Glutamatergic neuron (in vitro differentiated cells): ENCODE results near the gene OLFM1. TPM values are rescaled to one million over a fixed set of nuclear protein-coding genes. Genes with fewer than 3 reads are reported as not detected.

Experiments used
- DNase-seq: peaks from one replicate; pipeline ENCODE4 v3.0.0; 2022
- H3K27ac Mint-ChIP-seq: one replicate; pipeline ENCODE4 v1.8.0; 2020; ENCODE audit warnings: mild to moderate bottlenecking, mixed read lengths, inconsistent platforms; ENCODE audit not compliant: unreplicated experiment
- H3K27me3 Mint-ChIP-seq: one replicate; pipeline ENCODE4 v1.8.0; 2020; ENCODE audit warnings: mild to moderate bottlenecking, moderate library complexity, mixed read lengths, inconsistent platforms; ENCODE audit not compliant: unreplicated experiment
- H3K36me3 Mint-ChIP-seq: one replicate; pipeline ENCODE4 v1.8.0; 2020; ENCODE audit warnings: mild to moderate bottlenecking, mixed read lengths, inconsistent platforms; ENCODE audit not compliant: unreplicated experiment
- H3K4me1 Mint-ChIP-seq: one replicate; pipeline ENCODE4 v1.8.0; 2020; ENCODE audit warnings: mild to moderate bottlenecking, low read depth, mixed read lengths, inconsistent platforms; ENCODE audit not compliant: unreplicated experiment
- H3K4me3 Mint-ChIP-seq: one replicate; pipeline ENCODE4 v1.8.0; 2020; ENCODE audit warnings: mild to moderate bottlenecking, mixed read lengths, inconsistent platforms; ENCODE audit not compliant: unreplicated experiment
- H3K9me3 Mint-ChIP-seq: one replicate; pipeline ENCODE4 v1.8.0; 2020; ENCODE audit warnings: mild to moderate bottlenecking, moderate library complexity, mixed read lengths, inconsistent platforms; ENCODE audit not compliant: unreplicated experiment
- CTCF ChIP-seq: fragments of 200-600 bp; sonication (generic); IDR thresholded peaks from one replicate; pipeline ENCODE4 v1.5.0; 2021; ENCODE audit not compliant: partially characterized antibody, unreplicated experiment
- total RNA-seq: library from RNA; stranded (reverse); fragmentation: NEBNext Ultra II Directional; extraction: Animal tissue kit (Norgen Biotek cat#: 25700); gene quantifications from one replicate; pipeline ENCODE4 v1.2.1, GENCODE V29; 2021; ENCODE audit not compliant: unreplicated experiment

The OLFM1 gene
- total RNA-seq, 1 donor from 2014 or later = 387 TPM

DNA sequence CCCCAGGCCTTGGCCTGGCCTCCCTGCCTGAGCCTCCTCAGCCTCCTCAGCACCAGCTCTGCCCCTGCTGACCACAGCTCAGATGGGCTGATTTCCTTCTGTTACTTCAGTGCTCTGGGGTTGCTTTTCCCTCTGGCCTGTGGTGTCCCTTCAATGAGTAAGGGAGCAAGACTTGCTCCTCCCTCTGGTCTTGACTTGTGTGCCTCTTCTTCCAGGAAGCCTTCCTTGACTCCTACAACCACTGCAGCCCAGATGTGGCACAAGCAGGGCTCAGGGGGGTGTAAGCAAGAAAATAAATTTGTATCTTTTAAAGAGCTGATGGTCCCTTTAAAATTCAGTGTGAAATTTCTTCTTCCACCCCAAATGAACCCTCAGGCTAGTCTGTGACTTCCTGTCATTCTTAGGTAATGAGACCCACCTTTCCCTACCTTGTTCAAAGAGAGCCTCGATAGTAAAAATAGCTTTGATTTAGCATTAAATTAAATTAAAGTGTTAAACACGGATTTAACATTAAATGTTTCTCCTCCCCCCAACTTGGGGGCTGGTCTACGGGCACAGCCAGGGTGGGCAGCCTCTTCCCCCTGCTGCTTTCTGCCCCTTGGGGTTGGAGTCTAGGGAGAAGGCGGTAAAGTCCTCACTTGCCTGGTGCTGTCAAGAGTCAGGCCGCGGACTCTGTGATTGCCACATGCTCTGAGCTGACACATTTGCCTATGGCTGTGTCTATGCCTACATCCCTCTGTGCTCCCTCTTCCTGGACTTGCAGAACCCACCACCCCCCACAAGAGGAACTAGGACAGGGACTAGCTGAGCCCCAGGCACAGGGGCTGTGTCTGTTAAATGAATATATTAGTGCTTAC, 64.5 kb downstream of the OLFM1 start:
- Mint-ChIP-seq H3K27ac (peak overlapping the region; percentile 79), H3K27me3 (peaks cover 1% of the 10 kb centered on the region), H3K4me1 (peaks cover 29% of the 10 kb centered on the region), H3K4me3 (no peak overlapping the region), H3K36me3 (no peaks in the 10 kb centered on the region), H3K9me3 (peaks cover 4% of the 10 kb centered on the region)
- DNase-seq = no peak
- no peak for TF ChIP-seq CTCF

DNA sequence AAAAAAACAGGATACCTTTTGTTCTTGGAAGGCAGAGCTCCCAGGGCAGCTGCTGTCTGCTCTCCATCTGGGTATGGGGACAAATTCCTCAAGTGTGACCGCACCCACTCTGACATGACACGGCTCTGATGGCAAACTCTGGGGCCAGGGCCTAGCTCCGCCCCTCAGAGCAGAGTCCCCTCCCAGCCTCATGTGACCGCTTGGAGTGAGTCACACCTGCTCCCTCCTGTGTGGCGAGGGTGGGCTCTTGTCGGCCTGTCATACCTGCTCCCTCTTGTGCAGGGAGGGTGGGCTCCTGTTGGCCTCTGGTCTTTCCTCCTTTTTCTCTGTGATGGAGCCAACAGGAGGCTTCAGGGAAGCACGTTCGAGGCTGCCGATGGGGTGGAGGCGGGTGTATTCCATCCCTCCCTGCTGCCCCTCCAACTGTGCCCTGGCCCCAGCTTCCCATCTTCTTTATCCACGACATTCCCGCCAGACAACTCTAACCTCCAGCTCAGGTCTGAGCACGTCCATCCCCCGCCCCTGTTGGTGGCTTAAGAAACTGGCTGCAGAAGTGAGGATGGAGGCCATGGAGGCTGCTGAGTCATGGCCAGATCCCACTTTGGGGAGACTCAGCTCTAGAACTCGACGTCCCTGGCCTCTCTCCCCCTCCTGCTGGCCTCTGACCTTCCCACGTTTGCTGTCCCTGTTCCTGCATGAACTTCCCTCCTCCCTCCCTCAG, 65.3 kb downstream of the OLFM1 start:
- H3K27me3 Mint-ChIP-seq = peaks cover 1% of the 10 kb centered on the region
- DNase-seq = peak; percentile 49
- peak overlapping the region; percentile 79 for H3K27ac Mint-ChIP-seq
- peaks cover 28% of the 10 kb centered on the region for H3K4me1 Mint-ChIP-seq
- no peaks in the 10 kb centered on the region for H3K36me3 Mint-ChIP-seq
- peaks cover 4% of the 10 kb centered on the region for H3K9me3 Mint-ChIP-seq
- H3K4me3 Mint-ChIP-seq = no peak overlapping the region
- no peak for TF ChIP-seq CTCF

DNA sequence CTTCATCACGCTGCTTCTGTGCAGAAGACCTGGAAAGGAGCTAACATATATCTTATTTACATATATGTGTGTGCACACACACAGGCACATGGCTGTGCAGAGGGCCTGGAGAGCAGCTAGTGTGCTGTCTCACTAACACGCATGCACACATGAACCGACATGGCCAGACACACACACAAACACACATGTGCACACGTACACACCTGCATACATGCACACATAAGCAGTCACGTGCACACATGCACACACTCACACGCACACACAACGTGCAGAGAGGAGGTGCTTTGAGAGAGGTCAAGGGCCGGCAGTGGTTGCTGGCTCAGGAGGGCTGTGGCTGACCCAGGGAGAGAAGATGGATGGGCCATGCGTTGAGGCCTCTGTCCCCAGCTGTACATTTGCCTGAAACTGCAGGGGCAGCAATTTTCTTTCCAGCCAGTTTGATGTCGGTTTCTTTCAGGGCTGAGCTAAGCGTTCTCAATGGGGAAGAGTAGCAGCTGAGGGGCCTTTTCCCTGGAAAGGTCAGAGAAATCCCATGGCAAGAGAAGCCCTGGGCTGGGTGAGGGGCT, 66.7 kb downstream of the OLFM1 start:
- no peak for TF ChIP-seq CTCF
- no peak for DNase-seq
- Mint-ChIP-seq H3K4me1 (peaks cover 25% of the 10 kb centered on the region), H3K36me3 (no peaks in the 10 kb centered on the region), H3K4me3 (no peak overlapping the region), H3K9me3 (peaks cover 7% of the 10 kb centered on the region), H3K27ac (peak overlapping the region; percentile 67), H3K27me3 (no peaks in the 10 kb centered on the region)

- no peaks in the 10 kb centered on the region for H3K27me3 Mint-ChIP-seq
- H3K4me1 Mint-ChIP-seq = peaks cover 25% of the 10 kb centered on the region
- peaks cover 5% of the 10 kb centered on the region for H3K9me3 Mint-ChIP-seq
- H3K4me3 Mint-ChIP-seq = no peak overlapping the region
- no peaks in the 10 kb centered on the region for H3K36me3 Mint-ChIP-seq
- TF ChIP-seq CTCF = no peak
- no peak for DNase-seq
- H3K27ac Mint-ChIP-seq = no peak overlapping the region
Measured at GRCh38 chr9:135155396-135155795, 67.9 kb downstream of the OLFM1 start.
